HG03097 (cell line): Measurements from ENCODE around the gene ZNF71.

ENCODE experiments used
- ATAC-seq: cut with Tn5 transposase; IDR thresholded peaks from one replicate; pipeline ENCODE4 v1.9.1; 2021; ENCODE audit not compliant: unreplicated experiment, low FRiP score

Gene ZNF71

GRCh38 chr19:56594783-56595547 is at the start of gene ZNF71:
ZNF71 (plus strand) TSS chr19:56595302; CDS start chr19:56601559, 6,257 bp downstream.
- ATAC-seq: peak; percentile 87

GRCh38 chr19:56547535-56547934 is 47.6 kb upstream of the ZNF71 start:
- no peak for ATAC-seq

GRCh38 chr19:56554272-56554869 is 40.7 kb upstream of the ZNF71 start:
- ATAC-seq: no peak

- ATAC-seq: no peak
Measured at GRCh38 chr19:56562766-56563165, 32.3 kb upstream of the ZNF71 start.

- peak; percentile 21 for ATAC-seq
Measured at GRCh38 chr19:56566904-56567273, 28.2 kb upstream of the ZNF71 start.

GRCh38 chr19:56567274-56568120 is 27.6 kb upstream of the ZNF71 start, which contains the start of gene ZNF470:
ZNF470 (plus strand) TSS chr19:56567468; CDS start chr19:56570312, 2,844 bp downstream.
- peak; percentile 96 for ATAC-seq

GRCh38 chr19:56572589-56572988 is 22.5 kb upstream of the ZNF71 start:
- ATAC-seq: no peak

- ATAC-seq: no peak
Measured at GRCh38 chr19:56573914-56574313, 21.2 kb upstream of the ZNF71 start.

- ATAC-seq: no peak
Measured at GRCh38 chr19:56577719-56578602, 17.1 kb upstream of the ZNF71 start.

- no peak for ATAC-seq
Measured at GRCh38 chr19:56594446-56594782, 688 bp upstream of the ZNF71 start.

GRCh38 chr19:56595548-56595899 is 422 bp downstream of the ZNF71 start:
- no peak for ATAC-seq

- no peak for ATAC-seq
Measured at GRCh38 chr19:56596676-56597075, 1.6 kb downstream of the ZNF71 start.

- ATAC-seq: no peak
Measured at GRCh38 chr19:56597696-56598095, 2.6 kb downstream of the ZNF71 start.

- no peak for ATAC-seq
Measured at GRCh38 chr19:56601375-56601774, 6.3 kb downstream of the ZNF71 start.

- no peak for ATAC-seq
Measured at GRCh38 chr19:56603829-56604228, 8.7 kb downstream of the ZNF71 start.

- no peak for ATAC-seq
Measured at GRCh38 chr19:56608274-56608964, 13.3 kb downstream of the ZNF71 start.

- ATAC-seq: no peak
Measured at GRCh38 chr19:56611288-56611687, 16.2 kb downstream of the ZNF71 start.

- ATAC-seq: no peak
Measured at GRCh38 chr19:56612737-56613136, 17.6 kb downstream of the ZNF71 start.

GRCh38 chr19:56613639-56614038 is 18.5 kb downstream of the ZNF71 start:
- no peak for ATAC-seq

GRCh38 chr19:56617531-56617930 is 22.4 kb downstream of the ZNF71 start:
- ATAC-seq: no peak
